B cell (primary cell): ENCODE results near the gene TTC39C. TPM values are rescaled to one million over a fixed set of nuclear protein-coding genes. Genes with fewer than 3 reads are reported as not detected.

Source experiments
- ATAC-seq: fragments of 200-7000 bp; cut with Tn5 transposase; one replicate; pipeline ENCODE4 v1.10.0; 2021; ENCODE audit warnings: low read depth, mild to moderate bottlenecking, moderate number of reproducible peaks, moderate library complexity
- CTCF ChIA-PET: fragments of 350-600 bp; sonication (Branson Sonifier 250); formaldehyde crosslinking; loops from one replicate; lab custom pipeline; 2021; ENCODE audit warnings: antibody characterized with exemption, inconsistent platforms; lab: Charles Lee
- POLR2A ChIA-PET: fragments of 350-600 bp; sonication (Branson Sonifier 250); formaldehyde crosslinking; loops from one replicate; lab custom pipeline; 2021; ENCODE audit warnings: antibody characterized with exemption; lab: Charles Lee
- DNase-seq: peaks from one replicate; pipeline ENCODE4 v3.0.0; 2013
- H2AFZ ChIP-seq: 2 replicates; pipeline ENCODE4 v1.6.1; 2012; ENCODE audit warnings: mild to moderate bottlenecking, low read depth, low read length; ENCODE audit not compliant: insufficient read depth, poor library complexity, severe bottlenecking
- H3K27ac ChIP-seq, 2 donors: 1 replicate in 1 of 2; 2 replicates in 1 of 2; pipeline ENCODE4 v1.5.1; 2012 to 2013; ENCODE audit warnings: low read length in 2 of 2, mild to moderate bottlenecking in 2 of 2, moderate library complexity in 1 of 2
- H3K27me3 ChIP-seq, 4 experiments: fragments of 200-600 bp in 1 of 4; sonication (generic) in 1 of 4; replicated peaks in 1 of 4; 1 replicate in 2 of 4; 2 replicates in 2 of 4; pipeline versions ENCODE4 v1.6.1 to v1.7.0; 2013 to 2016; ENCODE audit warnings: low read length in 3 of 4, mild to moderate bottlenecking in 2 of 4, mixed read lengths in 1 of 4, moderate library complexity in 1 of 4; ENCODE audit not compliant: insufficient read depth in 4 of 4, control insufficient read depth in 3 of 4; ENCODE audit errors: control extremely low read depth in 1 of 4
- H3K36me3 ChIP-seq, 2 experiments: replicated peaks in 1 of 2; 1 replicate in 1 of 2; 2 replicates in 1 of 2; pipeline versions ENCODE4 v1.6.1 to v1.7.1; 2013; ENCODE audit warnings: low read length in 1 of 2; ENCODE audit not compliant: insufficient read depth in 2 of 2, control insufficient read depth in 1 of 2; ENCODE audit errors: control extremely low read depth in 1 of 2, extremely low read depth in 1 of 2
- H3K4me1 ChIP-seq, 2 donors: fragments of 200-600 bp in 1 of 2; sonication (generic) in 1 of 2; 1 replicate in 1 of 2; 2 replicates in 1 of 2; pipeline versions ENCODE4 v1.5.1 to v1.6.1; 2013 to 2017; ENCODE audit warnings: low read length in 2 of 2; ENCODE audit not compliant: control insufficient read depth in 2 of 2, insufficient read depth in 2 of 2
- H3K4me2 ChIP-seq: replicated peaks from 2 replicates; pipeline ENCODE3; 2012; ENCODE audit warnings: mild to moderate bottlenecking, low read depth, low read length; ENCODE audit not compliant: poor library complexity, severe bottlenecking
- H3K4me3 ChIP-seq, 5 experiments: fragments of 200-600 bp in 1 of 5; sonication (generic) in 1 of 5; 1 replicate in 3 of 5; 2 replicates in 2 of 5; pipeline versions ENCODE4 v1.5.1 to v1.7.0; 2011 to 2016; ENCODE audit warnings: low read length in 4 of 5, mild to moderate bottlenecking in 4 of 5, low read depth in 2 of 5, control low read depth in 1 of 5, moderate library complexity in 1 of 5; ENCODE audit not compliant: insufficient read depth in 1 of 5; ENCODE audit errors: control extremely low read depth in 1 of 5, extremely low read depth in 1 of 5
- H3K79me2 ChIP-seq: fragments of 200-600 bp; sonication (generic); one replicate; pipeline ENCODE4 v1.6.0; 2016; ENCODE audit warnings: low read length; ENCODE audit not compliant: control insufficient read depth, insufficient read depth
- H3K9ac ChIP-seq: fragments of 200-600 bp; sonication (generic); 2 replicates; pipeline ENCODE4 v1.6.1; 2017; ENCODE audit warnings: mild to moderate bottlenecking, low read length, moderate library complexity
- H3K9me3 ChIP-seq, 3 donors: one replicate each; pipeline versions ENCODE4 v1.6.1 to v1.7.1; 2013; ENCODE audit warnings: low read length in 2 of 3; ENCODE audit not compliant: control insufficient read depth in 2 of 3, insufficient read depth in 1 of 3; ENCODE audit errors: control extremely low read depth in 1 of 3
- H4K20me1 ChIP-seq: 2 replicates; pipeline ENCODE4 v1.6.0; 2012; ENCODE audit warnings: mild to moderate bottlenecking, low read length; ENCODE audit not compliant: insufficient read depth, control insufficient read depth, poor library complexity, severe bottlenecking
- H3K27ac Mint-ChIP-seq: one replicate; pipeline ENCODE4 v1.8.0; 2021; ENCODE audit warnings: mixed read lengths
- H3K27me3 Mint-ChIP-seq: one replicate; pipeline ENCODE4 v1.8.0; 2021; ENCODE audit warnings: mixed read lengths
- H3K4me1 Mint-ChIP-seq: one replicate; pipeline ENCODE4 v1.8.0; 2021; ENCODE audit warnings: mixed read lengths
- H3K4me3 Mint-ChIP-seq: one replicate; pipeline ENCODE4 v1.8.0; 2021; ENCODE audit warnings: mixed read lengths
- H3K9me3 Mint-ChIP-seq: one replicate; pipeline ENCODE4 v1.8.0; 2022; ENCODE audit warnings: mixed read lengths; ENCODE audit not compliant: insufficient read depth
- CTCF ChIP-seq: fragments of 200-600 bp; IDR thresholded peaks from one replicate; pipeline ENCODE4 v1.8.0; 2022; ENCODE audit warnings: antibody characterized with exemption, mild to moderate bottlenecking
- EZH2 ChIP-seq: IDR thresholded peaks from 2 replicates; pipeline ENCODE4 v1.6.1; 2012; ENCODE audit warnings: borderline replicate concordance, low read depth, mild to moderate bottlenecking, moderate library complexity, low read length; ENCODE audit not compliant: insufficient read depth, poor library complexity, severe bottlenecking
- WGBS: methylation state at CpG from one replicate; pipeline ENCODE4 v1.1.5; 2013; ENCODE audit warnings: missing lambda C conversion rate; ENCODE audit not compliant: insufficient coverage; 5-methylcytosine and 5-hydroxymethylcytosine counted together
- intact Hi-C: fragments of 100-400 bp; cut with micrococcal nuclease; formaldehyde crosslinking; loops from one replicate; pipeline ENCODE4 v1.10.0; 2022
- polyA plus RNA-seq: library from polyadenylated mRNA; depleted of rRNA; stranded (reverse); fragments of >200 nt; gene quantifications from 2 replicates; pipeline ENCODE4 v1.2.3, GENCODE V29; 2012
- total RNA-seq, 2 donors: library from RNA; stranded (reverse); fragments of 120-200 nt in 1 of 2; gene quantifications; 1 replicate in 1 of 2; 2 replicates in 1 of 2; pipeline versions ENCODE4 v1.2.3 to v1.2.4, GENCODE V29; 2013 to 2022

Gene TTC39C
- total and polyA plus RNA-seq, 2 donors (not counting 1 experiment from before 2014, with no cell fraction given): 22.3 to 44.3 TPM

- H3K27me3 ChIP-seq: peaks cover 0 to 13% (median 0%) of the 10 kb centered on the region in 4 experiments
- H4K20me1 ChIP-seq: no peaks in the 10 kb centered on the region
- H3K36me3 ChIP-seq: peaks cover 7 to 14% of the 10 kb centered on the region in 2 experiments
- no peak for DNase-seq
- Mint-ChIP-seq H3K9me3 (no peaks in the 10 kb centered on the region), H3K27me3 (peaks cover 7% of the 10 kb centered on the region), H3K4me1 (peaks cover 16% of the 10 kb centered on the region), H3K27ac (no peak overlapping the region), H3K4me3 (peak overlapping the region; percentile 60)
- no peak for ATAC-seq
- peaks cover 10 to 19% of the 10 kb centered on the region in 2 donors for H3K4me1 ChIP-seq
- ChIA-PET CTCF (no interaction called here), POLR2A (no interaction called here)
- WGBS: no CpG with 5 or more reads among the region's 3 CpGs
- H3K4me3 ChIP-seq: no peak overlapping the region
- H2AFZ ChIP-seq: no peak overlapping the region
- no peak overlapping the region for H3K9ac ChIP-seq
- H3K9me3 ChIP-seq: peaks cover 0 to 13% (median 0%) of the 10 kb centered on the region in 3 donors
- H3K27ac ChIP-seq: no peak overlapping the region
- intact Hi-C loops: no loop called here
- TF ChIP-seq EZH2 (no peak), CTCF (no peak)
- H3K4me2 ChIP-seq: no peak overlapping the region
- no peaks in the 10 kb centered on the region for H3K79me2 ChIP-seq
These were observed 122.4 kb downstream of the TTC39C start for GRCh38 chr18:24136967-24137373.

DNA sequence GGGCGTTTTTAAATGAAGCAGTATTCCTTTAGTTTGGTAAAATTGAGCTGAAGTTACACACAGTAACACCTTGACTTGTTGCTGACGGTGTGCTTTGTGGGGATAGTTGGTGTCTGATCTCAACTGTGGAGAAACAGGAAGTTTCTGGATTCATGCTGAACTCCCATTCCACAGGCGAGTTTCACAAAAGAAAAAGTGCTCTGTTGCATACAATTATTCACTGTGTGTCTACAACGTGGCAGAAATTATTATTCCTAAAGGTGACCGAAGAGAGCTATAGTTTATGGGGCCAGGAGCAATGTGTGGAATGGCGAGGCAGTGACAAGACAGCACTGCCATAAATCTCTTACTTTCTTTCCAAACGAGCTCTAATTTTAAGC lies 123.8 kb downstream of the TTC39C start:
- Histone ChIP-seq H3K36me3 (peaks cover 0 to 3% of the 10 kb centered on the region in 2 experiments), H3K4me3 (peak overlapping the region; percentile 55 to 72 (median 66)), H3K79me2 (no peaks in the 10 kb centered on the region), H4K20me1 (no peaks in the 10 kb centered on the region), H2AFZ (peak overlapping the region; percentile 77), H3K27me3 (peaks cover 0 to 13% (median 0%) of the 10 kb centered on the region in 4 experiments), H3K9ac (peak overlapping the region; percentile 70), H3K27ac (peak overlapping the region; percentile 26 to 83), H3K9me3 (peaks cover 0 to 13% (median 0%) of the 10 kb centered on the region in 3 donors), H3K4me1 (peaks cover 10 to 19% of the 10 kb centered on the region in 2 donors), H3K4me2 (peak overlapping the region; percentile 85)
- no peak for TF ChIP-seq CTCF
- TF ChIP-seq EZH2: no peak
- peak overlapping the region; percentile 10 for H3K27ac Mint-ChIP-seq
- peaks cover 7% of the 10 kb centered on the region for H3K27me3 Mint-ChIP-seq
- intact Hi-C loops: no loop called here
- H3K4me3 Mint-ChIP-seq: peak overlapping the region; percentile 87
- ATAC-seq (no peak), DNase-seq (no peak)
- no peaks in the 10 kb centered on the region for H3K9me3 Mint-ChIP-seq
- WGBS: 50% methylated on average over 2 of the region's 7 CpGs
- CTCF ChIA-PET: interaction anchor here (0.6 to 2.5 kb wide), 3 partner anchors 19 to 390 kb away, joined by 3 to 15 read pairs (median 3); no protein-coding TSS in a partner anchor
- H3K4me1 Mint-ChIP-seq: peaks cover 16% of the 10 kb centered on the region
- POLR2A ChIA-PET: no interaction called here
